Umbilical cord (tissue), 2 donors: Measurements from ENCODE around the gene HPN. TPM values are rescaled to one million over a fixed set of nuclear protein-coding genes. Genes with fewer than 3 reads are reported as not detected.
"Not testable (repeated sequence)": the region's sequence is repeated elsewhere in the genome, so short reads cannot be mapped to it uniquely, and the experiment has no call there.

ENCODE experiments used
- DNase-seq: peaks from one replicate; pipeline ENCODE4 v3.0.0-alpha.2; 2015; ENCODE audit warnings: low spot score
- total RNA-seq: library from RNA; depleted of rRNA; stranded (reverse); fragments of >200 nt; gene quantifications from one replicate; pipeline ENCODE4 v1.2.3, GENCODE V29; 2014; ENCODE audit warnings: low replicate concordance; ENCODE audit not compliant: insufficient read depth

The HPN gene
- total RNA-seq, 1 donor from 2014 or later, result 0.24 TPM

- not testable (repeated sequence) for DNase-seq
Observed at GRCh38 chr19:35101949-35102348, 60.4 kb downstream of the HPN start.

GRCh38 chr19:35103614-35104013 is 62.1 kb downstream of the HPN start:
- not testable (repeated sequence) for DNase-seq

GRCh38 chr19:35104361-35104760 is 62.8 kb downstream of the HPN start:
- DNase-seq, result no peak

- DNase-seq, result no peak
Observed at GRCh38 chr19:35105047-35105410, 63.5 kb downstream of the HPN start.

- no peak for DNase-seq
Observed at GRCh38 chr19:35105411-35106290, 64.1 kb downstream of the HPN start.

GRCh38 chr19:35106291-35106583 is 64.7 kb downstream of the HPN start:
- no peak for DNase-seq

- no peak for DNase-seq
Observed at GRCh38 chr19:35106898-35107541, 65.5 kb downstream of the HPN start.

GRCh38 chr19:35107545-35107944 is 66.0 kb downstream of the HPN start:
- DNase-seq, result no peak

GRCh38 chr19:35108730-35109129 is 67.2 kb downstream of the HPN start:
- no peak for DNase-seq

- no peak for DNase-seq
Observed at GRCh38 chr19:35109395-35110112, 68.0 kb downstream of the HPN start.

GRCh38 chr19:35110974-35111373 is 69.5 kb downstream of the HPN start:
- no peak for DNase-seq

- DNase-seq, result no peak
Observed at GRCh38 chr19:35112995-35113688, 71.6 kb downstream of the HPN start.

- DNase-seq, result peak; percentile 85
Observed at GRCh38 chr19:35114353-35115176, 73.0 kb downstream of the HPN start.

GRCh38 chr19:35115177-35115951 is 73.8 kb downstream of the HPN start, which contains the start of gene FXYD3:
Gene FXYD3, plus strand, starts transcription at chr19:35115823. Its CDS starts 3,554 bp downstream, at chr19:35119377.
- no peak for DNase-seq

Other genes starting within 250 kb of the HPN start
- gene ZNF30, start 114.8 kb upstream of the HPN start, total RNA-seq, result 5.5 TPM
- gene ZNF792, start 77.5 kb upstream of the HPN start, total RNA-seq, result 6.3 TPM
- 50.3 TPM for gene GRAMD1A, start 41.4 kb upstream of the HPN start, total RNA-seq
- gene SCN1B, start 11.3 kb upstream of the HPN start, total RNA-seq, result 2.9 TPM
- 26.7 TPM for gene FXYD3, start 74.1 kb downstream of the HPN start, total RNA-seq
- 10.6 TPM for gene LGI4, start 93.3 kb downstream of the HPN start, total RNA-seq
- gene FXYD1, start 97.1 kb downstream of the HPN start, total RNA-seq, result 3.4 TPM
- 1.2 TPM for gene FXYD7, start 101.5 kb downstream of the HPN start, total RNA-seq
- gene FXYD5, start 113.0 kb downstream of the HPN start, total RNA-seq, result 12.5 TPM
- gene FAM187B, start 187.0 kb downstream of the HPN start, total RNA-seq, result 0.48 TPM
- gene LSR, start 207.3 kb downstream of the HPN start, total RNA-seq, result 4.1 TPM
- gene USF2, start 227.2 kb downstream of the HPN start, total RNA-seq, result 40.2 TPM
- gene HAMP, start 240.8 kb downstream of the HPN start, total RNA-seq, result 1.2 TPM